Small intestine (tissue), 7 donors: ENCODE data around the gene ZNF783. TPM values are rescaled to one million over a fixed set of nuclear protein-coding genes. Genes with fewer than 3 reads are reported as not detected.
"Not testable (repeated sequence)": the region's sequence is repeated elsewhere in the genome, so short reads cannot be mapped to it uniquely, and the experiment has no call there.

Experiments
- DNase-seq, 2 donors: peaks; one replicate each; pipeline versions ENCODE4 v3.0.0 to v3.0.0-alpha.2; 2013
- FAIRE-seq: peaks from 2 replicates; lab custom pipeline; 2012; peaks lifted over from hg19 to GRCh38; lab: Jason Lieb, UNC
- H3K27ac ChIP-seq, 3 donors: one replicate each; pipeline ENCODE4 v1.5.1; 2013; ENCODE audit warnings: low read length in 2 of 3, mild to moderate bottlenecking in 2 of 3, control low read depth in 1 of 3, inconsistent platforms in 1 of 3, low read depth in 1 of 3, moderate library complexity in 1 of 3
- H3K27me3 ChIP-seq, 3 donors: one replicate each; pipeline ENCODE4 v1.6.1; 2013; ENCODE audit warnings: low read length in 3 of 3, inconsistent platforms in 1 of 3; ENCODE audit not compliant: control insufficient read depth in 3 of 3, insufficient read depth in 3 of 3
- H3K36me3 ChIP-seq, 3 donors: one replicate each; pipeline ENCODE4 v1.6.1; 2013; ENCODE audit warnings: low read length in 3 of 3, inconsistent platforms in 1 of 3, low read depth in 1 of 3, mild to moderate bottlenecking in 1 of 3, moderate library complexity in 1 of 3; ENCODE audit not compliant: control insufficient read depth in 3 of 3, insufficient read depth in 2 of 3
- H3K4me1 ChIP-seq, 3 donors: one replicate each; pipeline ENCODE4 v1.6.1; 2013; ENCODE audit warnings: low read length in 2 of 3, inconsistent platforms in 1 of 3, low read depth in 1 of 3, mild to moderate bottlenecking in 1 of 3, moderate library complexity in 1 of 3; ENCODE audit not compliant: control insufficient read depth in 3 of 3, insufficient read depth in 2 of 3
- H3K4me3 ChIP-seq, 3 donors: one replicate each; pipeline ENCODE4 v1.5.1; 2013; ENCODE audit warnings: low read length in 3 of 3, control low read depth in 1 of 3, inconsistent platforms in 1 of 3, low read depth in 1 of 3, mild to moderate bottlenecking in 1 of 3, moderate library complexity in 1 of 3
- H3K9me3 ChIP-seq, 2 donors: one replicate each; pipeline ENCODE4 v1.6.1; 2013; ENCODE audit warnings: low read depth in 1 of 2, low read length in 1 of 2; ENCODE audit not compliant: control insufficient read depth in 2 of 2, insufficient read depth in 1 of 2
- WGBS, 3 donors: extraction: QIAGEN DNeasy Blood & Tissue Kit; methylation state at CpG; one replicate each; pipeline ENCODE4 v1.1.7; 2013; 5-methylcytosine and 5-hydroxymethylcytosine counted together
- polyA plus RNA-seq, 4 donors: library from polyadenylated mRNA; stranded (reverse) in 3 of 4; unstranded in 1 of 4; fragments of 200-250 nt in 3 of 4; fragments of 120-200 nt in 1 of 4; gene quantifications; one replicate each; pipeline versions ENCODE4 v1.2.1 to v1.2.3, GENCODE V29; 2013
- donor health status: healthy with polysubstance abuse.
- donor health status: control.
- donor health status: control.
- donor health status: Bipolar disorder and iron deficiency.
- donor health status: healthy.

Gene ZNF783
- polyA plus RNA-seq, 4 donors = 3.2 to 9.8 (median 5.0) TPM

GRCh38 chr7:149316606-149317005, 54.6 kb downstream of the ZNF783 start:
- DNase-seq = no peak
- Histone ChIP-seq H3K27me3 (no peaks in the 10 kb centered on the region), H3K4me1 (no peaks in the 10 kb centered on the region), H3K27ac (no peak overlapping the region), H3K9me3 (no peaks in the 10 kb centered on the region), H3K36me3 (no peaks in the 10 kb centered on the region), H3K4me3 (no peak overlapping the region)
- no peak for FAIRE-seq

- Histone ChIP-seq H3K4me1 (no peaks in the 10 kb centered on the region), H3K27ac (no peak overlapping the region), H3K4me3 (no peak overlapping the region), H3K36me3 (no peaks in the 10 kb centered on the region), H3K27me3 (no peaks in the 10 kb centered on the region), H3K9me3 (no peaks in the 10 kb centered on the region)
- no peak for FAIRE-seq
- DNase-seq = no peak
- WGBS, 3 donors = 87 to 100% (median 100%) methylated on average over 1 of the region's 1 CpG
These were observed 55.5 kb downstream of the ZNF783 start for GRCh38 chr7:149317496-149317895.

- DNase-seq (no peak), FAIRE-seq (no peak)
- WGBS, 3 donors = 59 to 77% (median 66%) methylated on average over 9 of the region's 9 CpGs
- Histone ChIP-seq H3K27me3 (no peaks in the 10 kb centered on the region), H3K36me3 (no peaks in the 10 kb centered on the region), H3K4me3 (no peak overlapping the region), H3K4me1 (no peaks in the 10 kb centered on the region), H3K9me3 (no peaks in the 10 kb centered on the region), H3K27ac (no peak overlapping the region)
These were observed 56.1 kb downstream of the ZNF783 start for GRCh38 chr7:149317986-149318672.

GRCh38 chr7:149319376-149319775, 57.4 kb downstream of the ZNF783 start:
- Histone ChIP-seq H3K4me1 (no peaks in the 10 kb centered on the region), H3K9me3 (no peaks in the 10 kb centered on the region), H3K27ac (no peak overlapping the region), H3K27me3 (no peaks in the 10 kb centered on the region), H3K4me3 (no peak overlapping the region), H3K36me3 (no peaks in the 10 kb centered on the region)
- FAIRE-seq = no peak
- WGBS, 3 donors = 91 to 96% (median 94%) methylated on average over 6 of the region's 6 CpGs
- no peak for DNase-seq

GRCh38 chr7:149320313-149321124, 58.5 kb downstream of the ZNF783 start:
- WGBS, 3 donors = 68 to 81% (median 79%) methylated on average over 13 of the region's 13 CpGs
- Histone ChIP-seq H3K4me3 (no peak overlapping the region), H3K27ac (no peak overlapping the region), H3K27me3 (no peaks in the 10 kb centered on the region), H3K36me3 (no peaks in the 10 kb centered on the region), H3K9me3 (no peaks in the 10 kb centered on the region), H3K4me1 (no peaks in the 10 kb centered on the region)
- FAIRE-seq (no peak), DNase-seq (no peak)

- not testable (repeated sequence) for H3K9me3 ChIP-seq, H3K27me3 ChIP-seq, H3K4me1 ChIP-seq, H3K36me3 ChIP-seq, H3K4me3 ChIP-seq, DNase-seq, FAIRE-seq
- 66 to 75% (median 73%) methylated on average over 14 of the region's 14 CpGs for WGBS, 3 donors
- H3K27ac ChIP-seq = peak overlapping the region in 1 of 3 donors; percentile 45
These were observed 59.3 kb downstream of the ZNF783 start for GRCh38 chr7:149321125-149321905.

- Histone ChIP-seq H3K36me3 (no peaks in the 10 kb centered on the region), H3K27me3 (no peaks in the 10 kb centered on the region), H3K9me3 (no peaks in the 10 kb centered on the region), H3K27ac (peak overlapping the region in 1 of 3 donors; percentile 45), H3K4me1 (no peaks in the 10 kb centered on the region), H3K4me3 (peak overlapping the region in 1 of 3 donors; percentile 19)
- WGBS, 3 donors = 50 to 72% (median 59%) methylated on average over 5 of the region's 5 CpGs
- FAIRE-seq (no peak), DNase-seq (peak in 1 of 2 donors; percentile 10)
These were observed 60.1 kb downstream of the ZNF783 start for GRCh38 chr7:149321978-149322541.

GRCh38 chr7:149322737-149323136, 60.7 kb downstream of the ZNF783 start:
- Histone ChIP-seq H3K9me3 (no peaks in the 10 kb centered on the region), H3K36me3 (no peaks in the 10 kb centered on the region), H3K27ac (no peak overlapping the region), H3K4me3 (no peak overlapping the region), H3K4me1 (no peaks in the 10 kb centered on the region), H3K27me3 (no peaks in the 10 kb centered on the region)
- FAIRE-seq = no peak
- no peak for DNase-seq
